ENCODE data around the gene KCNG2.
"Not testable (repeated sequence)": the region's sequence is repeated elsewhere in the genome, so short reads cannot be mapped to it uniquely, and the experiment has no call there.

The KCNG2 gene

GRCh38 chr18:79797518-79798345, at the start of gene KCNG2:
KCNG2 (plus strand) TSS chr18:79797938; CDS start chr18:79863668, 65,730 bp downstream.
- DNase-seq (ENCODE audit: low read depth), result no peak

GRCh38 chr18:79748321-79749180, 49.2 kb upstream of the KCNG2 start:
- no peak for DNase-seq (ENCODE audit: low read depth)

- DNase-seq (ENCODE audit: low read depth), result no peak
Measured at GRCh38 chr18:79749251-79750191, 48.2 kb upstream of the KCNG2 start.

GRCh38 chr18:79750980-79751571, 46.7 kb upstream of the KCNG2 start:
- no peak for DNase-seq (ENCODE audit: low read depth)

- DNase-seq (ENCODE audit: low read depth), result not testable (repeated sequence)
Measured at GRCh38 chr18:79751918-79752578, 45.7 kb upstream of the KCNG2 start.

- not testable (repeated sequence) for DNase-seq (ENCODE audit: low read depth)
Measured at GRCh38 chr18:79752946-79753345, 44.8 kb upstream of the KCNG2 start.

GRCh38 chr18:79753391-79753851, 44.3 kb upstream of the KCNG2 start:
- DNase-seq (ENCODE audit: low read depth), result no peak

GRCh38 chr18:79754022-79754761, 43.5 kb upstream of the KCNG2 start:
- DNase-seq (ENCODE audit: low read depth), result no peak

- DNase-seq (ENCODE audit: low read depth), result no peak
Measured at GRCh38 chr18:79754831-79755351, 42.8 kb upstream of the KCNG2 start.

GRCh38 chr18:79755496-79756142, 42.1 kb upstream of the KCNG2 start:
- DNase-seq (ENCODE audit: low read depth), result no peak

- DNase-seq (ENCODE audit: low read depth), result no peak
Measured at GRCh38 chr18:79756143-79756500, 41.6 kb upstream of the KCNG2 start.

- DNase-seq (ENCODE audit: low read depth), result no peak
Measured at GRCh38 chr18:79756826-79757225, 40.9 kb upstream of the KCNG2 start.

- DNase-seq (ENCODE audit: low read depth), result no peak
Measured at GRCh38 chr18:79760348-79760747, 37.4 kb upstream of the KCNG2 start.

GRCh38 chr18:79760881-79761280, 36.9 kb upstream of the KCNG2 start:
- DNase-seq (ENCODE audit: low read depth), result no peak

GRCh38 chr18:79763407-79763806, 34.3 kb upstream of the KCNG2 start:
- no peak for DNase-seq (ENCODE audit: low read depth)

GRCh38 chr18:79764131-79764530, 33.6 kb upstream of the KCNG2 start:
- no peak for DNase-seq (ENCODE audit: low read depth)

GRCh38 chr18:79765491-79766245, 32.1 kb upstream of the KCNG2 start:
- no peak for DNase-seq (ENCODE audit: low read depth)

GRCh38 chr18:79766308-79766707, 31.4 kb upstream of the KCNG2 start:
- no peak for DNase-seq (ENCODE audit: low read depth)

GRCh38 chr18:79768745-79769144, 29.0 kb upstream of the KCNG2 start:
- DNase-seq (ENCODE audit: low read depth), result no peak

All from fibroblast of the conjunctiva (primary cell).